Activated naive CD4-positive, alpha-beta T cell (primary cell): ENCODE data around the gene OR13C4.
"Not testable (repeated sequence)": the region's sequence is repeated elsewhere in the genome, so short reads cannot be mapped to it uniquely, and the experiment has no call there.

Experiments used
- DNase-seq, 4 experiments: peaks; one replicate each; lab custom pipeline; 2025; lab: John Stamatoyannopoulos, UW

The OR13C4 gene

DNA sequence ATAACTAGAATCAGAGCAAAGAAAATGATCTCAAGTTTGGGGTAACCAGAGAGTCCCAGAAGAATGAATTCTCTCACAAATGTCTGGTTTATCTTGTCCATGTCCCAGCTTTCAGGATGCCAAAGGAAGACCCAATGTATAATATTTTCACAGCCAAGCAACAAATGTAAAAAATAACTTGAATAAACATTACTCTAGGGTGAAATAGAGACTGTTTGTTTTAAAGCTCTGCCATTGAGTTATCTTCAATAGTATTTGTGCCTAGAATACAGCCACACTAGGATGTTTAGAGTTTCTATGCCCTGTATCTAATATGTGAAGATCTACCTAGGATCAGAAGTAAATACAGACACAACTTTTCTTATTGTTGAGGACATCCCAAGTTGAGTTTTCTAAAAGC, at the start of gene OR13C4:
Gene OR13C4, minus strand, starts transcription at position 101 of the 400 bp plus-strand sequence. Its CDS starts 0 bp downstream, at position 101.
- DNase-seq, result no peak

DNA sequence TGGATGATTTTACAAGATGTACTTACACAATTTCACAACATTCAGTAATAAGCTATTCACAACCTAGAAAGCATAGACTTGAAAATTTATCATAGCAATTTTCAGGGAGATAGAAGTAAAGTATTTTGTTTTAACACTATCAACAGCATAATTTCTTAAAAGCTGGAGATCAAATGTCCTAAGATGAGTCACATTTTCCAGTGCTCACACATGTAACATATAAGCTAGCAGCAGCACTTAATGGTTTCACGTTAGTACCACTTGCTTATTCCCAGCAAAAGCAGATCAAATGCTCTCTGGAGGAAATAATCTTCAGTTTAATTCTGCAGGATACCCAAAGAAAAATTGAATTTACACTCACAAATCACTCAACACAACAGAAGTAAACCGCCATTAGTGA, 48.4 kb upstream of the OR13C4 start:
- no peak for DNase-seq

DNA sequence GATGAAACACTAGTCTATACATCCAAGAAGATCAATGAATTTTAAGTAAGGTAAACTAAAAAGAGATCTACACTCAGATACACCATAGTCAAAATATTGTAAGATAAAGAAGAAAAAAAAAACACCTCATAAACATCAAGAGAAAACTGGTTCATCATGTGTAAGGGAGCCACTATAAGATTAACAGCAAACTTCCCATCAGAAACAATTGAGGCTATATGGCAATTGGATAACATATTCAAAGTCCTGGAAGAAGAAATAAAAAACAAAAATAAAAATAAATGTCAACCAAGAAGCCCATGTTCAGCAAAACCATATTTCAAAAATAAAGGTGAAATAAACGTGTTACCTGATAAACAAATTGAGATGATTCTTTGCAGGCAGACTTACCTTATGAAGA, 45.6 kb upstream of the OR13C4 start:
- DNase-seq, result no peak

DNA sequence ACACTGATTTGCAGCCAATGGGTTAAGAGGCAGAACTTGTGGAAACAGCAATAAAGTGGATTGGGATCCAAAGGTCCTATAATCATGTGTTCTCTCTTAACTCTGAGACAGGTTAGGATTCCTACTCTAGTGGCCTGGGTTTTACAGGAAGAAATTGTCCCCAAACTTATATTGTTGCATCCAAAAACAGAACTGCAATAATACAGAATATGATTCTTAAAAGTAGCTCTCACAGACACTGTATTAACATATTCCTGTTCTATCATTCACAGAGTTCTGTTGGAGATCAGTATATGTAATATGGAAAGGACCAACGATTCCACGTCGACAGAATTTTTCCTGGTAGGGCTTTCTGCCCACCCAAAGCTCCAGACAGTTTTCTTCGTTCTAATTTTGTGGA, 41.9 kb upstream of the OR13C4 start, which contains the start of gene OR13C8:
Gene OR13C8, plus strand, starts transcription at position 301 of the 400 bp plus-strand sequence. Its CDS starts 0 bp downstream, at position 301.
- no peak for DNase-seq

DNA sequence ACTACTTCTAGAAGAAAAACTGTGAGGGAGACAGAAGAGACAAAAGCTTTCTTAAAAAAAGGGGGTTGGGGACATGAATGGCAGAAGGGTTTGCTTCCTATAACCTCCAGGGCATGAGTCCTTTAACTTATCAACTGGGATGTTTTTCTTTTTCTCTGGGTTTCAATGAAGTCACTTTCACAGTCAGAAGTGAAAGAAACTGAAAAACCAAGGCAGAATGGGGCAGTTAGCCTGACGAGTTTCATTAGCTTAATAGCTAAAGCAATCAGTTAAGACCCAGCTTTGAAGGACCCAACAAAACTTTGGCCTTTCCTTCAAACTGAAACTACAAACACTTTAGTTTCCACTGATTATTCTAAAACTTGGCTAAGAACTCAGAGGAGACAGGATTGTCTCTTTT, 37.3 kb upstream of the OR13C4 start:
- DNase-seq, result no peak

DNA sequence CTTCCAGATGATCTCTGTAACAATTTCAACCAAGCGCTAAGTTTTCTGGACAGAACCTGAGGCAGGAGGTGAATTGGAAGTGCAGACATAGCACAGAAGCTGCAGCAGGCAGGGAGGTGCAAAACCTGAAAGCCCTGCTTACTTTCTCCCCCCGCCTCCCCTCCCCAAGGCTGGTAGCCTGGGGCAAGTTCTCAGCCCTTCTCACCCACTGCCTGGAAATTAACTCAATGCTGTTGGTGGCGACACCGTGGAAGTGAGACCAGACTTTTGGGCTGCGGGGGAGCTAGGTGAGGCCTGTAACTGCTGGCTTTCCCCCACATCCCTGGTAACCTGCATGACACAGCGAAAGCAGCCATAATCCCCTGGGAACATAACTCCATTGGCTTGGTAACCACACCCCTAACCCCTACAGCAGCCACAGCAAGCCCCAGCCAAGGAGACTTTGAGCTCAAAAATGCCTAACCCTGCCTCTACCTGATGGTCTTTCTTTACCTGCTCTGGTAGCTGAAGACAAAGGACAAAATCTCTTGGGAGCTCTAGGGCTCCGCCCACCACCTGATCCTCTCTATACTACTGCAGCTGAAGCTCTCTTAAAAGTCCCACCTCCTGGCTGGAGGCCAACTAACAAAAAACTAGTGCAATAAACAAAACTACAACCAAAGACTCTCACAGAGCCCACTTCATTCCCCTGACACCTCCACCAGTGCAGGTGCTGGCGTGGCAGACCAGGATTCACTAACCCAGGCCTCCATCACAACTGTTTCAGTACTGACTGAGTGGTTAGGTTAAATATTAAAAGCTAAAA, 30.0 kb upstream of the OR13C4 start:
- no peak for DNase-seq

DNA sequence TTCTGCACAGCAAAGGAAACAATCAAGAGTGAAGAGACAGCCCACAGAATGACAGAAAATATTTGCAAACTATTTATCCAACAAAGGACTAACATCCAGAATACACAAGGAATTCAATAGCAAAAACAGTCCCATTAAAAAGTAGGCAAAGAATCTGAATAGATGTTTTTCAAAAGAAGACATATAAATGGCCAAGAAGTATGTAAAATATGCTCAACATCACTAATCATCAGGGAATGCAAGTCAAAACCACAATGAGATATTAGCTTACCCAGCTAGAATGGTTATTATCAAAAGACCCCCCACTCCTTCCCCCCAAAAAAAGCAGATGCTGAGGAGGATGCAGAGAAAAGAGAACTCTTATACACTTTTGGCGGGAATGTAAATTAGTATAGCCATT, 28.5 kb upstream of the OR13C4 start:
- DNase-seq, result no peak

DNA sequence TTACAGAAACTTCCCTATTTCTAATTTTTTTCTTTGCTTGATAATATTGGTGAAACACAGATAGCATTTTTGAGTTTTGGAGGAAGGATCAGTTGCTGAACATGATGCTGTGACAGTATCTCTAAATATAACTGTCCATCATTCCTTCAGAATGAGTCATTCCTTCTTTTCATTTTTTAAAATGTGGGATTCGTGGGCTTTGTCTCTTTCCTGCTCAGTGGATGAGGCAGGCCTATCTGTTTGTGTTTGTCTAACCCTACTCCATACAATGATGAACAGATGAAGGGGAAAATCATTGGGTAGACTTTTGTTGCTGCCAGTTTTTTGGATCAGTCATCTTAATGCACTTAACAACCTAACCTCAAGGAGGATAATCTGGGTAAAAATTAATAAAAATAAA, 26.3 kb upstream of the OR13C4 start:
- no peak for DNase-seq

DNA sequence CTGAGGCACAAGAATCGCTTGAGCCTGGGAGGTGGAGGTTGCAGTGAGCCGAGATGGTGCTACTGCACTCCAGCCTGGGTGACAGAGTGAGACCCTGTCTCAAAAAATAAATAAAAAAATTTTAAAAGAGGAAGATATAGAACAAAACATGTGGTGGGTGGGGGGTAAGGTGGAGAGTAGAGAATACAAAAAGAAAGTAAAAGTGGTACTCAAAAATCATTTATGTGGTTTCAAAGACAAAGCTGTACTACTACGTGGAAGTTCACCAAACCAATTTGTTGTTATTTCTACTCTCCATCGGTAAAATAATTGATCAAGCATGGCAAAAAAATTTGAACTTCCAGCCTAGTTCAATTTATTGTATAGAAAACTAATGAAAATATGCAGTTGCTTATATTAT, 17.6 kb upstream of the OR13C4 start:
- DNase-seq, result no peak

DNA sequence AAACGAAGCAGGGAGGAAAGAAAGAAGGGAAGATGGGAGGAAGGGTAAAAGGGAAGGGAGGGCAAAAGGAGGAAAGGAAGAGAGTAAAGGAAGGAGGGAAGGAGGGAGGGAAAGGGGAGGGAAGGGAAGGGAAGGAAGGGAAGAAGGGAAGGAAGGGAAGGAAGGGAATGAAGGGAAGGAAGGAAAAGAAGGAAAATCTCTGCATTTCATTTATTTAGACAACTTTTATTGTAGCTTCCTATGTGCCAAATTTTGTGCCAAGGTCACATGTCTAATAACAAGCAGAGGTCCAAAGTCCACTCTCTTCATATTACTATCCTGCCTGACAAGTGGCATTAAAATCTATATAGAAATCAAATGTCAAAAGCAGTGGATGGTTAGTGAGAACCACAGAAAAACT, 12.3 kb upstream of the OR13C4 start:
- no peak for DNase-seq

DNA sequence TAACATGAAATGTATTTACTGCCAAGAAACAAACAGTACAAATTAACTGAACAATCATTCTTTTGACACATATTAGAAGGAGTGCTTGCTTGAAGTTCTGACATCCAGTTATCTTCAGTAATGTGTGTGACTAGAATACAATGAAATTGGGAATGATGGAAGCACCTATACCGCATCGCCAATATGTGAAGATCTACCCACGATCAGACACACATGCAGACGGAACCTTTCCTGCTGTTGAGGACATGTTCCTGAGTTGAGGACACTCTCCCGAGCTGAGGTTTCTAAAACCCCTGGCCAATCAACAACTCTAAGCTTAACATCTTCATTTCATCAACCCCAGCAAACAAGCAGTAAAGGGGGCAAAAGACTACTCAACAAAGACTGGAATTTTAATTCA, 9.7 kb upstream of the OR13C4 start, which contains the start of gene OR13C3:
Gene OR13C3, minus strand, starts transcription at position 101 of the 400 bp plus-strand sequence. CDS start 133 bp downstream, outside the sequence.
- no peak for DNase-seq

DNA sequence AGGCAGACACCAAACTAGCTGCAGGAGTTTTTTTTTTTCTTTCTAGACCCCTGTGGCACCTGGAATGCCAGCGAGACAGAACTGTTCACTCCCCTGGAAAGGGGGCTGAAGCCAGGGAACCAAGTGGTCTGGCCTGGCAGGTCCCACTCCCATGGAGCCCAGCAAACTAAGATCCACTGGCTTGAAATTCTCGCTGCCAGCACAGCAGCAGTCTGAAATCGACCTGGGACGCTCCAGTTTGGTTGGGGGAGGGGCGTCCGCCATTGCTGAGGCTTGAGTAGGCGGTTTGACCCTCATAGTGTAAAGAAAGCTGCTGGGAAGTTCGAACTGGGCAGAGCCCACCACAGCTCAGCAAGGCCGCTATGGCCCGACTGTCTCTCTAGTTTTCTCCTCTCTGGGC, 6.8 kb downstream of the OR13C4 start:
- DNase-seq, result not testable (repeated sequence)

DNA sequence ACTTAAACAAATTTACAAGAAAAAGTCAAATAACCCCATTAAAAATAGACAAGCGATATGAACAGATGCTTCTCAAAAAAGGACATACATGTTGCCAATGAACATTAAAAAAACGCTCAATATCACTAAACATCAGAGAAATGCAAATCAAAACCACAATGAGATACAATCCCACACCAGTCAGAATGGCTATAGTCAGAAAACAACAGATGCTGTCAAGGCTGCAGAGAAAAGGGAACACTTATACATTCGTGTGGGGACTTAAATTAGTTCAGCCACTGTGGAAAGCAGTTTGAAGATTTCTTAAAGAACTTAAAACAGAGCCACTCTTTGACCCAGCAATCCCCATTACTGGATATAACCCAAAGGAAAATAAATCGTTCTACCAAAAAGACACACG, 12.1 kb downstream of the OR13C4 start:
- no peak for DNase-seq

DNA sequence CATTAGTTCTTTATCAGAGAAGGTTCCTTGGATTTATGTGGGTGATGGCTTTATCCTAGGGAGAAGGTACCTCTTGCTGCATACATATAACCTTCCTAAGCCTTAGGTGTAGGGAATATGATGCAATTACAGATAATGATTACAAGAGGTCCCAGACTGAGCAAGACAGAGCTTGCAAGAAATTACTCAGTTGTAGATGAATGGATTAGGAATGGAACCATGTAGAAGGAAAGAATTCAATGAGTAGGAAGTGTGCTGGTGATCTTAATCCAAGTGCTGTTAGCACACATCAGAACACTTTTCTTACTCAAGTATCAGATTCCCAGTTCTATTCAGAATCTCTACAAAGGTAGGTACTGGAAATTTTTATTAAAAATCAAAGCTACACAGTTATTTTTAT, 20.4 kb downstream of the OR13C4 start:
- DNase-seq, result no peak

DNA sequence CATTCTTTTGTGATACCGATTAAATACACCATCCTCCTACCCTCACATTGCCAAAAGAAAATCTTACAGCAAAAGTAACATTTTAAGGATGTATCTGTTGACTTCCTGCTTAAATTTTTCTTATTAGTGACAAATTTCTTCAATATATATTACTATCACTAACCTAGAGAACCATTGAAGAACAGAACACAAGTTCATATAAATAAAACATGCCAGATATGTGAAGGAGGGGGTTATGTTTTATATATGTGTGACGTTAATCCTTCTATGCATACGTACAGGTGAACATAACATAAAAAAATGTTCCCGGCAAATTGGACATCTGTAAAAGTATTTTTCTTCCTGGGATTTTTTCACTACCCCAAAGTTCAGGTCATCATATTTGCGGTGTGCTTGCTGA, 23.0 kb downstream of the OR13C4 start, which contains the start of gene OR13F1:
Gene OR13F1, plus strand, starts transcription at position 301 of the 400 bp plus-strand sequence. Its CDS starts 0 bp downstream, at position 301.
- DNase-seq, result no peak

DNA sequence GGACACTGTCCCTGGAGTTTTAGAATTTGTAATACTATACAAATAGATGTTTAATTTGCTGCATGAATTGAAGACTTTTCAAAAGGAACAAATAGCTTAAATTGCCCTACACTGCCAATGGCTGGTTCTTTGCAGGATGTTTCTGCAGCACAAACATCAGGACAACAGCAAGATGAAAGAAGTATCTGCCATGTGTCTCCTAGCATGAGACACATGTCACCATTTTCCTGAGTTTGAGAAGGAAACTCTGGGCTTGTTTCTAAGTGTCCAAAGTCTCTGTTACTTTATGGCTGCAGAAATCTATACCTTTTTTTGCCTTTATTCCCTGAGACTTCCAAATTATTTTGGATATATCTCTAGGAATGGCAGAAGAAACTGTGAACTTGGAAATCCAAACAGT, 23.6 kb downstream of the OR13C4 start:
- DNase-seq, result no peak

DNA sequence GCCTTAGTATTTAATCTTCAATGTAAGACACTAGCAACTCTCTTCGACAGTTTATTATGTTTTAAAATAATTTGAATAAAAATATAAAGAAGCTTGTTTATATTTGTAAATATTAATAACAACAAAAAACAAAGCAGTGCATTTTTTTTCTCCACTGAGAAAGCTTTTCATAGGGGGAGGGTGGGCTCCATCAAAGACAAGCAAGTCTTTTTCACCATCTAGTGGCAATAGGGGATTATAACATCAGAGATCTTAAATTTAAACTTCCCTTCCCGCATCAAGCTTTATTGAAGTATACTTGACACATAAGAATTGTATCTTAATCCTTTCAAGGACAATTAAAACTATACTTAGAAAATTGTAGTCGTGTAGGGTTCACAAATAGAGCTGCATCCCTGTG, 32.2 kb downstream of the OR13C4 start:
- no peak for DNase-seq

DNA sequence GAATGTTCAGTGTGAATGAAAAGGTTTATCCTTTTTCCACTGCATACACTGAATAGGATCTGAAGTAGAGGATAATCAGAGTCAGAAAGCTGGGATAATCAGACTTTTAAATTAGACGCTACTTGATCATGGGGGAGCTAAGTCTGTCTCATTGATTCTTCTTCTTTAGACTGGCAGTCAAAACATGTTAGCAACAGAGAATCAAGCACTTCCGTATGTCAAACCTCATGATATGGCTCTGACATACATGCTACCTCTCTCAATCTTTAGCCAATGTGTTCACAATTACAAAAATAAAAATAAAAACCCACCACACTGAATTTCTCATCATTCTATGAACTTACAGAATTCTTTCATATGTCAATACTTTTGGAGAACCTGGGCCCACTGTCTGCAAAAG, 42.0 kb downstream of the OR13C4 start:
- DNase-seq, result no peak

DNA sequence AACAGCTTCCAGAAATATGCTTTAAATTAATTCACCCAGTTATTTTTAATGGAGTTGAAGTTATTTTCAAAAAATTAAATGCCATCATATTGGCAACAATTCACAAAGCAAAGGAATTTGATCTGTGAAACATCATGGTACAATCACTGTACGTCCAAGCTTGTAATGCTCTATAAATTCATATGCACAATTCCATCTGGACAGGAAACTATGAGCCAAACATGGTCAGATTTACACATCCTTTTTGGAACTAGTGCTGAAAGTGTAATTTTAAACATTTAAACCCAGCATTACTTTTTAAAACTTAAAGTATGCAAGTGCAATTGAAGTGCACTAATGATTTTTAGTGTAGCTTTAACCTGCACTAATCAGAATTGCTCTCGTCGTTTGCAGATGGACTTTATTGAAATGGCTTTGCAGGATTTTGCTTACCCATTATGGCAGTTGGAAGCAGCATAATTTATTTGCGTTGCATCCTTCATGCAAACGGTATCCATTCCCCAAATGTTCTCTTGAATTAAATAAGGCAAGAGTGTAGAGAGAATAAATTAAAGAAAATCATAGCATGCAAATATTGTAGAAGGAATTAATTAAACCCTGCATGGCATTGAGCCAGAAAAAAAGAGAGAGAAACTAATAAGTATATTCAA, 44.0 kb downstream of the OR13C4 start:
- DNase-seq, result no peak
